ENCODE results near the gene DISC1.

- TF ChIP-seq CTCF (IDR thresholded peaks at IDR 0.05) (no peak), POLR2A (IDR thresholded peaks at IDR 0.05) (no peak)
Measured at GRCh38 chr1:231699784-231700183, 73.2 kb downstream of the DISC1 start.
